Adrenal gland (tissue), 12 donors: ENCODE measurements around the gene CLSTN1. TPM values are rescaled to one million over a fixed set of nuclear protein-coding genes. Genes with fewer than 3 reads are reported as not detected.

Experiments
- DNase-seq, 7 donors: peaks; one replicate each; pipeline ENCODE4 v3.0.0-alpha.2; 2019 to 2020
- H3K27ac ChIP-seq, 5 donors: fragments of 200-600 bp; sonication (generic) in 4 of 5; 1 replicate in 3 of 5; 2 replicates in 2 of 5; pipeline versions ENCODE4 v1.5.1 to v1.8.0; 2016 to 2020; ENCODE audit warnings: mild to moderate bottlenecking in 1 of 5
- H3K27me3 ChIP-seq: fragments of 200-600 bp; 2 replicates; pipeline ENCODE4 v1.8.0; 2021
- H3K36me3 ChIP-seq, 2 donors: fragments of 200-600 bp; replicated peaks in 1 of 2; 1 replicate in 1 of 2; 2 replicates in 1 of 2; pipeline versions ENCODE4 v1.5.1 to v1.8.0; 2018 to 2022
- H3K4me1 ChIP-seq, 2 donors: fragments of 200-600 bp; replicated peaks in 1 of 2; 1 replicate in 1 of 2; 2 replicates in 1 of 2; pipeline versions ENCODE4 v1.5.1 to v1.8.0; 2018 to 2021
- H3K4me3 ChIP-seq, 4 donors: fragments of 200-600 bp; sonication (generic) in 3 of 4; one replicate each; pipeline ENCODE4 v1.5.1; 2016 to 2018
- H3K9me3 ChIP-seq, 3 donors: fragments of 200-600 bp; sonication (generic) in 1 of 3; replicated peaks in 1 of 3; 1 replicate in 2 of 3; 2 replicates in 1 of 3; pipeline versions ENCODE4 v1.5.1 to v1.8.0; 2016 to 2021
- POLR2A ChIP-seq, 2 donors: fragments of 450-650 bp; IDR thresholded peaks; one replicate each; pipeline ENCODE4 v1.6.1; 2017; ENCODE audit warnings: antibody characterized with exemption in 2 of 2, mild to moderate bottlenecking in 2 of 2, moderate library complexity in 1 of 2
- WGBS, 4 donors: extraction: QIAGEN DNeasy Blood & Tissue Kit in 2 of 4; methylation state at CpG; one replicate each; pipeline versions ENCODE4 v1.1.5 to v1.1.7; 2013 to 2017; 5-methylcytosine and 5-hydroxymethylcytosine counted together
- intact Hi-C, 2 donors: fragments of 100-400 bp; cut with DNase I; formaldehyde crosslinking; loops; one replicate each; pipeline versions ENCODE4 v1.14.1 to v1.15.0; 2022 to 2023
- polyA plus RNA-seq, 3 donors: library from polyadenylated mRNA; stranded (reverse); fragments of 200-250 nt in 2 of 3; fragments of 350-450 nt in 1 of 3; fragmentation: Illumina TruSeq in 1 of 3; extraction: RNeasy Lipid Tissue Mini Kit (QIAGEN cat#74804) in 1 of 3; gene quantifications; one replicate each; pipeline ENCODE4 v1.2.3, GENCODE V29; 2013 to 2014
- total RNA-seq, 9 donors: library from RNA; depleted of rRNA in 4 of 9; stranded (reverse); fragments of >200 nt in 4 of 9; fragments of 120-200 nt in 1 of 9; fragmentation: NEBNext Ultra II Directional in 1 of 9; extraction: Animal tissue kit (Norgen Biotek cat#: 25700) in 1 of 9; gene quantifications; one replicate each; pipeline versions ENCODE4 v1.1.0 to v1.2.4, GENCODE V29; 2013 to 2023
- TF ChIP-seq, protein P1 (sequence below), 6 experiments: fragments of 450-650 bp in 4 of 6; fragments of 200-600 bp in 2 of 6; sonication (generic) in 1 of 6; IDR thresholded peaks; 1 replicate in 5 of 6; 2 replicates in 1 of 6; pipeline versions ENCODE4 v1.5.1 to v1.8.0; 2016 to 2021; ENCODE audit warnings: antibody characterized with exemption in 6 of 6, mild to moderate bottlenecking in 2 of 6, moderate library complexity in 1 of 6
- donor health status: healthy with polysubstance abuse.
- donor health status: Bipolar disorder and iron deficiency.
- donor health status: DM: yes; HTN: yes; CAD: no.
- donor health status: DM: no; HTN: no; CAD: no.
- donor health status: DM: no; HTN: no; CAD: no.
- donor health status: DM: yes; HTN: yes; CAD: no.

CLSTN1 gene
- total and polyA plus RNA-seq, 12 donors, result 48.8 to 106 (median 77.9) TPM

DNA sequence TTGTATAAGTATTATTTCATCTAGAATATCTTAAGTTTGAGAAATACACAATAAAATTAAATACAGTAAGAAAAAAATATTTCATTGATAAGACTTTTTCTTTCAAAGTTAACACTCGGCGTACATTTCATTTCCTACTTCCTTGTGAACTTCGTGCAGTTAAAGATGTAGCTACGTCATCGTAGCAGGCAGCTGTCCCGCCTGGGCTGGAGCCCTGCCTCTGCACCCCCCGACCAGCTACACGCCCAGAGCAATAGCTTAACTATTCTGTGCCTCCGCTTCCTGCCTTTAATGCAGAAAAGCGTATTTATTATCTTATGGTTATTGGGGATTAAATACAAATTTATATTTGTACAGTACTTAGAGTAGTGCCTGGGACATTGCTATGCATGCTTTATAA, 53.5 kb downstream of the CLSTN1 start:
- Histone ChIP-seq H3K4me3 (no peak overlapping the region), H3K27me3 (no peaks in the 10 kb centered on the region), H3K27ac (no peak overlapping the region), H3K9me3 (no peaks in the 10 kb centered on the region), H3K36me3 (peaks cover 0 to 12% of the 10 kb centered on the region in 2 donors), H3K4me1 (peaks cover 0 to 5% of the 10 kb centered on the region in 2 donors)
- no peak for DNase-seq
- intact Hi-C loops, result no loop called here
- TF ChIP-seq POLR2A (IDR thresholded peaks at IDR 0.05), result no peak
- TF ChIP-seq, protein P1, sequence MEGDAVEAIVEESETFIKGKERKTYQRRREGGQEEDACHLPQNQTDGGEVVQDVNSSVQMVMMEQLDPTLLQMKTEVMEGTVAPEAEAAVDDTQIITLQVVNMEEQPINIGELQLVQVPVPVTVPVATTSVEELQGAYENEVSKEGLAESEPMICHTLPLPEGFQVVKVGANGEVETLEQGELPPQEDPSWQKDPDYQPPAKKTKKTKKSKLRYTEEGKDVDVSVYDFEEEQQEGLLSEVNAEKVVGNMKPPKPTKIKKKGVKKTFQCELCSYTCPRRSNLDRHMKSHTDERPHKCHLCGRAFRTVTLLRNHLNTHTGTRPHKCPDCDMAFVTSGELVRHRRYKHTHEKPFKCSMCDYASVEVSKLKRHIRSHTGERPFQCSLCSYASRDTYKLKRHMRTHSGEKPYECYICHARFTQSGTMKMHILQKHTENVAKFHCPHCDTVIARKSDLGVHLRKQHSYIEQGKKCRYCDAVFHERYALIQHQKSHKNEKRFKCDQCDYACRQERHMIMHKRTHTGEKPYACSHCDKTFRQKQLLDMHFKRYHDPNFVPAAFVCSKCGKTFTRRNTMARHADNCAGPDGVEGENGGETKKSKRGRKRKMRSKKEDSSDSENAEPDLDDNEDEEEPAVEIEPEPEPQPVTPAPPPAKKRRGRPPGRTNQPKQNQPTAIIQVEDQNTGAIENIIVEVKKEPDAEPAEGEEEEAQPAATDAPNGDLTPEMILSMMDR (IDR thresholded peaks at IDR 0.05), result no peak
- 84 to 93% (median 89%) methylated on average over 10 of the region's 10 CpGs for WGBS, 4 donors

DNA sequence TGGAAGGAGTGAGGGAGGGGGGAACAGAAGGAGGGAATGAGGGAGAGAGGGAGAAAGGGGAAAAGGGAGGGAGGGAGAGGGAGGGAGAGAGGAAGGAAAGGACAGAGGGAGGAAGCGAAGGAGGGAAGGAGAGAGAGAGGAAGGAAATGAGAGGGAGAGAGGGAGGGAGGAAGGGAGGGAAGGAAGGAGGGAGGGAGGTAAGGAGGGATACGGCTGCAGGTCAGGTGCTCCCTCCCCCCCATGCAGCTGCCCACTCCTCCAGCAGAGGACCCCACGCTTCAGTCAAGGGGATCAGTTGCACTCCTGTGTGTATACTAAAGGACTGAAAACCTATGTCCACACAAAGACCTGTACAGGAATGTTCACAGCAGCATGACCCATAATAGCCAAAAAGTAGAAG, 54.8 kb downstream of the CLSTN1 start:
- no peak for DNase-seq
- peaks cover 0 to 12% of the 10 kb centered on the region in 2 donors for H3K36me3 ChIP-seq
- peaks cover 0 to 5% of the 10 kb centered on the region in 2 donors for H3K4me1 ChIP-seq
- no peaks in the 10 kb centered on the region for H3K27me3 ChIP-seq
- no peak overlapping the region for H3K4me3 ChIP-seq
- intact Hi-C loops, result no loop called here
- no peaks in the 10 kb centered on the region for H3K9me3 ChIP-seq
- H3K27ac ChIP-seq, result no peak overlapping the region
- WGBS, 4 donors, result 77 to 91% (median 80%) methylated on average over 3 of the region's 3 CpGs
- TF ChIP-seq, protein P1 (IDR thresholded peaks at IDR 0.05), result no peak
- TF ChIP-seq POLR2A (IDR thresholded peaks at IDR 0.05), result no peak

DNA sequence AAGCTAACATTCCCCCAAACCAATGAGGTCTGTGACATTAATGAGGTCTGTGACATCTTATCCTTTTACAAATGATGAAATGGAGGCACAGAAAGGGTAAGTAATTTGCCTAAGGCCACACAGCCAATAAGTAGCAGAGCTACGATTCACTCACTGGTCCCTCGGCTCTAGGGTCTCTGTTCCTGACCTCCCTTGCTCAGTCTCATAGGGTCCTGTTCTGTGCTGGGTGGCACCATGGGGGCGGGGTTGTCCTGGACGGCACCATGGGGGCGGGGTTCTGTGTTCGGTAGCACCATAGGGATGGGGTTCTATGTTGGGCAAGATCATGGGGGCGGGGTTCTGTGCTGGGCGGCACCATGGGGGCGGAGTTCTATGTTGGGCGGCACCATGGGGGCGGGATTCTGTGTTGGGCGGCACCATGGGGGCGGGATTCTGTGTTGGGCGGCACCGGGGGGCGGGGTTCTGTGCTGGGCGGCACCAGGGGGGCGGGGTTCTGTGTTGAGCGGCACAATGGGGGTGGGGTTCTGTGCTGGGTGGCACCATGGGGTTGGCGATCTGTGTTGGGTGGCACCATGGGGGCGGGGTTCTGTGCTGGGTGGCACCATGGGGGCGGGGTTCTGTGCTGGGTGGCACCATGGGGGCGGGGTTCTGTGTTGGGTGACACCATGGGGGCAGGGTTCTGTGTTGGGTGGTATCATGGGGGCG, 55.6 kb downstream of the CLSTN1 start:
- WGBS, 4 donors, result 91 to 100% (median 93%) methylated on average over 2 to 24 of the region's 24 CpGs
- H3K4me1 ChIP-seq, result peaks cover 0 to 5% of the 10 kb centered on the region in 2 donors
- H3K27me3 ChIP-seq, result no peaks in the 10 kb centered on the region
- no peak overlapping the region for H3K4me3 ChIP-seq
- peaks cover 0 to 11% of the 10 kb centered on the region in 2 donors for H3K36me3 ChIP-seq
- no peak overlapping the region for H3K27ac ChIP-seq
- no peaks in the 10 kb centered on the region for H3K9me3 ChIP-seq
- intact Hi-C loops, result no loop called here
- no peak for DNase-seq
- no peak for TF ChIP-seq POLR2A (IDR thresholded peaks at IDR 0.05)
- TF ChIP-seq, protein P1 (IDR thresholded peaks at IDR 0.05), result no peak

DNA sequence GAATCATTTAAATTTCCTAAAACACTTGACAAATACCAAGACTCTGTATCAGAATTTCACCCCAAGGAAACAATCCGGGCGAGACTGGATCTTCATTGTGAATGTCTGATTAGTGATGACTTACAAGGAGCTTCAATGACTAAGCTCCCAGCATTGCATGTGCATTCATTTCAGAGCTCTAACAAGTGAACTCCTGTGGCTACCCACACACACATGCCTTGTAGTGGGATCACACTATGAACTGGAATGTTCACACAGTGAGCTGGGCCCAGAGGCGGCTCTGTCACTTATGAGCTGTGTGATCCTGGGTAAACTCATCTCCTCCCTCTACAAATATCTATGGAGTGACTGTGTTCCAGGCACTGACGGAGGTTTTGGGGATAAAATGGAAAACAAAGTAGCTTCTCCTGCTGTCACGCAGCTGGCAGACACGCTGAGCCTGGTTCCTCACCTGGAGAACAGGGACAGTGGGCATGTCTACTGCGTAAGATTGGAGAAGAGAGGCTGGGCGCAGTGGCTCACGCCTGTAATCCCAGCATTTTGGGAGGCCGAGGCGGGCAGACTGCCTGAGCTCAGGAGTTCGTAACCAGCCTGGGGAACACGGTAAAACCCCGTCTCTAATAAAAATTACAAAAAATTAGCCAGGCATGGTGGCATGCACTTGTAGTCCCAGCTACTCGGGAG, 56.9 kb downstream of the CLSTN1 start:
- DNase-seq, result peak in 1 of 7 donors; percentile 13
- WGBS, 4 donors, result 91 to 94% (median 94%) methylated on average over 13 to 15 of the region's 15 CpGs

More for the DNA sequence above, 56.9 kb downstream of the CLSTN1 start:
- Histone ChIP-seq H3K27ac (peak overlapping the region in 1 of 5 donors; percentile 12), H3K27me3 (no peaks in the 10 kb centered on the region), H3K4me1 (peaks cover 0 to 5% of the 10 kb centered on the region in 2 donors), H3K4me3 (no peak overlapping the region), H3K36me3 (no peaks in the 10 kb centered on the region), H3K9me3 (no peaks in the 10 kb centered on the region)
- TF ChIP-seq, protein P1 (IDR thresholded peaks at IDR 0.05), result no peak
- TF ChIP-seq POLR2A (IDR thresholded peaks at IDR 0.05), result no peak
- intact Hi-C loops, result no loop called here
